GM23338 (cell line): Measurements from ENCODE around the gene NUDT9.

Experiments used
- CREB1 ChIP-seq: fragments of 250-450 bp; sonication (Bioruptor Pico); IDR thresholded peaks from 2 replicates; pipeline ENCODE4 v1.5.0; 2020; ENCODE audit warnings: low read depth, mild to moderate bottlenecking, moderate library complexity
- EZH2 ChIP-seq: fragments of 200-600 bp; sonication (generic); IDR thresholded peaks from one replicate; pipeline ENCODE4 v1.8.0; 2017; ENCODE audit warnings: antibody characterized with exemption, mild to moderate bottlenecking, low read depth; ENCODE audit not compliant: unreplicated experiment
- EZH2phosphoT487 ChIP-seq: fragments of 200-600 bp; sonication (generic); IDR thresholded peaks from one replicate; pipeline ENCODE4 v1.8.1; 2018; ENCODE audit warnings: antibody characterized with exemption; ENCODE audit not compliant: unreplicated experiment
- JUNB ChIP-seq: IDR thresholded peaks from one replicate; pipeline ENCODE4 v1.6.1; 2016; ENCODE audit warnings: antibody characterized with exemption; ENCODE audit not compliant: unreplicated experiment
- POLR2AphosphoS5 ChIP-seq: IDR thresholded peaks from 2 replicates; pipeline ENCODE4 v1.6.1; 2016; ENCODE audit warnings: antibody characterized with exemption, low read depth
- TF ChIP-seq, protein P1 (sequence below), 2 experiments: fragments of 200-600 bp in 1 of 2; sonication (generic) in 1 of 2; conservative IDR thresholded peaks; 2 replicates each; pipeline versions ENCODE4 v1.5.1 to v1.6.1; 2016 to 2017; ENCODE audit warnings: antibody characterized with exemption in 2 of 2, low read depth in 2 of 2, mild to moderate bottlenecking in 2 of 2, moderate library complexity in 1 of 2

DNA sequence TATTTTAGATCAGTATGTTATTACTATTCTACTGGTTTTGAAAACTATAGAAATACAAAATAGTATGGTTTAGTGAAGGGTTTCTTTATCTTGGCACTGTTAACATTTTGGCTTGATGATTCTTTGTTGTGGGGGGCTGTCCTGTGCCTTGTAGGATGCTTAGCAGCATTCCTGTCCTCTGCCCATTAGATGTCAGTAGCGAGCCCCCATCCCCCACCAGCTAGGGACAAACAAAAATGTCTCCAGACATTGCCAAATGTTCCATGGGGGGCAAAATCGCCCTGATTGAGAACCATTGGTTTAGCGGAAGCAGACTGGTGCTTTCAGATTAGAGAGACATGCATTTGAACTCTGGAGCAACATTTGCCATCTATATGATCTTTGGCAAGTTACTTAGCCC lies 83.5 kb downstream of the NUDT9 start:
- TF ChIP-seq, protein P1, sequence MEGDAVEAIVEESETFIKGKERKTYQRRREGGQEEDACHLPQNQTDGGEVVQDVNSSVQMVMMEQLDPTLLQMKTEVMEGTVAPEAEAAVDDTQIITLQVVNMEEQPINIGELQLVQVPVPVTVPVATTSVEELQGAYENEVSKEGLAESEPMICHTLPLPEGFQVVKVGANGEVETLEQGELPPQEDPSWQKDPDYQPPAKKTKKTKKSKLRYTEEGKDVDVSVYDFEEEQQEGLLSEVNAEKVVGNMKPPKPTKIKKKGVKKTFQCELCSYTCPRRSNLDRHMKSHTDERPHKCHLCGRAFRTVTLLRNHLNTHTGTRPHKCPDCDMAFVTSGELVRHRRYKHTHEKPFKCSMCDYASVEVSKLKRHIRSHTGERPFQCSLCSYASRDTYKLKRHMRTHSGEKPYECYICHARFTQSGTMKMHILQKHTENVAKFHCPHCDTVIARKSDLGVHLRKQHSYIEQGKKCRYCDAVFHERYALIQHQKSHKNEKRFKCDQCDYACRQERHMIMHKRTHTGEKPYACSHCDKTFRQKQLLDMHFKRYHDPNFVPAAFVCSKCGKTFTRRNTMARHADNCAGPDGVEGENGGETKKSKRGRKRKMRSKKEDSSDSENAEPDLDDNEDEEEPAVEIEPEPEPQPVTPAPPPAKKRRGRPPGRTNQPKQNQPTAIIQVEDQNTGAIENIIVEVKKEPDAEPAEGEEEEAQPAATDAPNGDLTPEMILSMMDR (conservative IDR thresholded peaks at IDR 0.05; ENCODE audit: low read depth in 2 of 2): peak; percentile 69 to 70
- no peak for TF ChIP-seq JUNB
- no peak for TF ChIP-seq EZH2
- TF ChIP-seq CREB1 (CRISPR knock-in tag): no peak
- no peak for TF ChIP-seq POLR2AphosphoS5
- no peak for TF ChIP-seq EZH2phosphoT487
